ENCODE data around the gene PRDX6. TPM values are rescaled to one million over a fixed set of nuclear protein-coding genes. Genes with fewer than 3 reads are reported as not detected.

The PRDX6 gene
- 100 to 1,000 TPM; 247 to 268 (median 262) TPM for polyA plus RNA-seq (ENCODE audit: insufficient read depth in 1 of 5, insufficient read length in 5 of 5, low replicate concordance in 1 of 5)
- long read RNA-seq, donor 1, transcript PRDX6-202 (2 exons, 809 nt) = minor isoform, 9 of 276 reads
- long read RNA-seq, donor 1, transcript PRDX6-201 (5 exons, 1,751 nt) = major isoform, 149 of 276 reads
- long read RNA-seq, donor 1, transcript PRDX6-203 (4 exons, 859 nt) = minor isoform, 8 of 276 reads
- long read RNA-seq, donor 1, partial matches to known transcripts = 97 of 276 reads
- long read RNA-seq, donor 1, other reads (novel, unspliced or antisense) = 13 of 276 reads
- long read RNA-seq, donor 2, transcript PRDX6-201 (5 exons, 1,751 nt) = major isoform, 91 of 122 reads
- long read RNA-seq, donor 2, partial matches to known transcripts = 30 of 122 reads
- long read RNA-seq, donor 2, other reads (novel, unspliced or antisense) = 0 of 122 reads
- long read RNA-seq, donor 3, transcript PRDX6-201 (5 exons, 1,751 nt) = major isoform, 115 of 190 reads
- long read RNA-seq, donor 3, transcript PRDX6-203 (4 exons, 859 nt) = minor isoform, 9 of 190 reads
- long read RNA-seq, donor 3, partial matches to known transcripts = 62 of 190 reads
- long read RNA-seq, donor 3, other reads (novel, unspliced or antisense) = 0 of 190 reads
- long read RNA-seq, donor 4, transcript PRDX6-203 (4 exons, 859 nt) = minor isoform, 5 of 114 reads
- long read RNA-seq, donor 4, transcript PRDX6-201 (5 exons, 1,751 nt) = major isoform, 72 of 114 reads
- long read RNA-seq, donor 4, partial matches to known transcripts = 34 of 114 reads
- long read RNA-seq, donor 4, other reads (novel, unspliced or antisense) = 0 of 114 reads
- long read RNA-seq, donor 5, transcript PRDX6-202 (2 exons, 809 nt) = minor isoform, 5 of 338 reads
- long read RNA-seq, donor 5, transcript PRDX6-201 (5 exons, 1,751 nt) = major isoform, 139 of 338 reads
- long read RNA-seq, donor 5, transcript PRDX6-203 (4 exons, 859 nt) = minor isoform, 7 of 338 reads
- long read RNA-seq, donor 5, partial matches to known transcripts = 176 of 338 reads
- long read RNA-seq, donor 5, other reads (novel, unspliced or antisense) = 11 of 338 reads
- long read RNA-seq, donor 6, transcript PRDX6-202 (2 exons, 809 nt) = minor isoform, 5 of 273 reads
- long read RNA-seq, donor 6, transcript PRDX6-201 (5 exons, 1,751 nt) = major isoform, 192 of 273 reads
- long read RNA-seq, donor 6, transcript PRDX6-203 (4 exons, 859 nt) = minor isoform, 7 of 273 reads
- long read RNA-seq, donor 6, partial matches to known transcripts = 60 of 273 reads
- long read RNA-seq, donor 6, other reads (novel, unspliced or antisense) = 9 of 273 reads
- long read RNA-seq, donor 7, transcript PRDX6-201 (5 exons, 1,751 nt) = major isoform, 76 of 111 reads
- long read RNA-seq, donor 7, partial matches to known transcripts = 33 of 111 reads
- long read RNA-seq, donor 7, other reads (novel, unspliced or antisense) = 0 of 111 reads
- long read RNA-seq, donor 8, transcript PRDX6-201 (5 exons, 1,751 nt) = major isoform, 44 of 68 reads
- long read RNA-seq, donor 8, partial matches to known transcripts = 18 of 68 reads
- long read RNA-seq, donor 8, other reads (novel, unspliced or antisense) = 0 of 68 reads

GRCh38 chr1:173477286-173478093 is at the start of gene PRDX6:
PRDX6 (plus strand) TSS chr1:173477335; CDS start chr1:173477398, 63 bp downstream.
- peak; percentile 85 to 86 for DNase-seq

- DNase-seq = peak; percentile 93 to 96
Observed at GRCh38 chr1:173429471-173430402, 47.4 kb upstream of the PRDX6 start.

- no peak for DNase-seq
Observed at GRCh38 chr1:173430677-173431303, 46.3 kb upstream of the PRDX6 start.

GRCh38 chr1:173431304-173432045 is 45.7 kb upstream of the PRDX6 start:
- DNase-seq = peak; percentile 75 to 84

- no peak for DNase-seq
Observed at GRCh38 chr1:173432331-173432730, 44.8 kb upstream of the PRDX6 start.

- DNase-seq = no peak
Observed at GRCh38 chr1:173433751-173434326, 43.3 kb upstream of the PRDX6 start.

GRCh38 chr1:173436841-173437428 is 40.2 kb upstream of the PRDX6 start:
- no peak for DNase-seq

GRCh38 chr1:173438675-173439074 is 38.5 kb upstream of the PRDX6 start:
- no peak for DNase-seq

- no peak for DNase-seq
Observed at GRCh38 chr1:173440430-173440829, 36.7 kb upstream of the PRDX6 start.

GRCh38 chr1:173444757-173445156 is 32.4 kb upstream of the PRDX6 start:
- no peak for DNase-seq

GRCh38 chr1:173445164-173445563 is 32.0 kb upstream of the PRDX6 start:
- no peak for DNase-seq

GRCh38 chr1:173445656-173446055 is 31.5 kb upstream of the PRDX6 start:
- no peak for DNase-seq

GRCh38 chr1:173447224-173447623 is 29.9 kb upstream of the PRDX6 start:
- no peak for DNase-seq

GRCh38 chr1:173448945-173449344 is 28.2 kb upstream of the PRDX6 start:
- no peak for DNase-seq

GRCh38 chr1:173451981-173452380 is 25.2 kb upstream of the PRDX6 start:
- no peak for DNase-seq

GRCh38 chr1:173453982-173454381 is 23.2 kb upstream of the PRDX6 start:
- no peak for DNase-seq

- DNase-seq = no peak
Observed at GRCh38 chr1:173454966-173455524, 22.1 kb upstream of the PRDX6 start.

All from right lung (tissue), 10 donors.